WTC11 (cell line): Measurements from ENCODE around the gene MACROD2. TPM values are rescaled to one million over a fixed set of nuclear protein-coding genes. Genes with fewer than 3 reads are reported as not detected.

Experiments
- CBFB ChIP-seq: sonication (generic); formaldehyde crosslinking; IDR thresholded peaks from 2 replicates; pipeline ENCODE4 v1.8.1; 2022; ENCODE audit warnings: mild to moderate bottlenecking, low read depth, missing genetic modification reagents
- CREM ChIP-seq: sonication (generic); formaldehyde crosslinking; IDR thresholded peaks from 2 replicates; pipeline ENCODE4 v1.8.1; 2022; ENCODE audit warnings: mild to moderate bottlenecking, missing genetic modification reagents, moderate library complexity
- FOXP1 ChIP-seq: sonication (generic); formaldehyde crosslinking; IDR thresholded peaks from 2 replicates; pipeline ENCODE4 v1.8.0; 2022; ENCODE audit warnings: missing genetic modification reagents, mild to moderate bottlenecking, moderate library complexity, borderline replicate concordance
- NFE2L1 ChIP-seq: sonication (generic); formaldehyde crosslinking; IDR thresholded peaks from 2 replicates; pipeline ENCODE4 v1.8.1; 2023; ENCODE audit warnings: missing genetic modification reagents
- NFYB ChIP-seq: sonication (generic); formaldehyde crosslinking; conservative IDR thresholded peaks from 2 replicates; pipeline ENCODE4 v1.8.0; 2022; ENCODE audit warnings: low read depth, missing genetic modification reagents
- NR1H2 ChIP-seq: sonication (generic); formaldehyde crosslinking; IDR thresholded peaks from 2 replicates; pipeline ENCODE4 v1.9.0; 2021; ENCODE audit warnings: mild to moderate bottlenecking, moderate library complexity, missing genetic modification reagents
- NR3C1 ChIP-seq: sonication (generic); formaldehyde crosslinking; conservative IDR thresholded peaks from 2 replicates; pipeline ENCODE4 v1.8.1; 2023; ENCODE audit warnings: low read depth, mild to moderate bottlenecking, missing genetic modification reagents
- SOX15 ChIP-seq: fragments of 250-450 bp; sonication (Bioruptor Pico); IDR thresholded peaks from 2 replicates; pipeline ENCODE4 v1.9.0; 2021; ENCODE audit warnings: mild to moderate bottlenecking
- TCF7 ChIP-seq: sonication (generic); formaldehyde crosslinking; IDR thresholded peaks from 2 replicates; pipeline ENCODE4 v1.8.0; 2022; ENCODE audit warnings: mild to moderate bottlenecking, low read depth, missing genetic modification reagents, moderate library complexity
- ZBTB21 ChIP-seq: sonication (generic); formaldehyde crosslinking; IDR thresholded peaks from 2 replicates; pipeline ENCODE4 v1.8.1; 2023; ENCODE audit warnings: mild to moderate bottlenecking, missing genetic modification reagents, borderline replicate concordance
- ZNF232 ChIP-seq: sonication (generic); formaldehyde crosslinking; IDR thresholded peaks from 2 replicates; pipeline ENCODE4 v1.8.0; 2022; ENCODE audit warnings: mild to moderate bottlenecking, missing genetic modification reagents
- ZNF416 ChIP-seq: fragments of 250-450 bp; sonication (Bioruptor Pico); IDR thresholded peaks from 2 replicates; pipeline ENCODE4 v1.9.0; 2021; ENCODE audit warnings: mild to moderate bottlenecking, inconsistent platforms
- ZNF671 ChIP-seq: fragments of 250-450 bp; sonication (Bioruptor Pico); IDR thresholded peaks from 2 replicates; pipeline ENCODE4 v1.8.0; 2021; ENCODE audit warnings: mild to moderate bottlenecking
- total RNA-seq: library from RNA; stranded (reverse); gene quantifications from 3 replicates; pipeline ENCODE4 v1.2.3, GENCODE V29; 2021
- TF ChIP-seq, protein P1 (sequence below): sonication (generic); formaldehyde crosslinking; IDR thresholded peaks from 2 replicates; pipeline ENCODE4 v1.8.1; 2022; ENCODE audit warnings: mild to moderate bottlenecking, missing genetic modification reagents, moderate library complexity, borderline replicate concordance
- TF ChIP-seq, protein P2 (sequence below): sonication (generic); formaldehyde crosslinking; IDR thresholded peaks from 2 replicates; pipeline ENCODE4 v1.8.1; 2023; ENCODE audit warnings: mild to moderate bottlenecking, missing genetic modification reagents, moderate library complexity
- TF ChIP-seq, protein P3 (sequence below): sonication (generic); formaldehyde crosslinking; conservative IDR thresholded peaks from 2 replicates; pipeline ENCODE4 v1.8.1; 2023; ENCODE audit warnings: mild to moderate bottlenecking, low read depth, missing genetic modification reagents, moderate library complexity
- TF ChIP-seq, protein P4 (sequence below): sonication (generic); formaldehyde crosslinking; IDR thresholded peaks from 2 replicates; pipeline ENCODE4 v1.8.0; 2022; ENCODE audit warnings: missing genetic modification reagents
- TF ChIP-seq, protein P5 (sequence below): sonication (generic); formaldehyde crosslinking; IDR thresholded peaks from 2 replicates; pipeline ENCODE4 v1.8.0; 2022; ENCODE audit warnings: mild to moderate bottlenecking, missing genetic modification reagents
- TF ChIP-seq, protein P6 (sequence below): fragments of 250-450 bp; sonication (Bioruptor Pico); IDR thresholded peaks from 2 replicates; pipeline ENCODE4 v1.9.0; 2021; ENCODE audit warnings: mild to moderate bottlenecking

The MACROD2 gene
- total RNA-seq, 1 experiment from 2014 or later = 4.1 TPM

DNA sequence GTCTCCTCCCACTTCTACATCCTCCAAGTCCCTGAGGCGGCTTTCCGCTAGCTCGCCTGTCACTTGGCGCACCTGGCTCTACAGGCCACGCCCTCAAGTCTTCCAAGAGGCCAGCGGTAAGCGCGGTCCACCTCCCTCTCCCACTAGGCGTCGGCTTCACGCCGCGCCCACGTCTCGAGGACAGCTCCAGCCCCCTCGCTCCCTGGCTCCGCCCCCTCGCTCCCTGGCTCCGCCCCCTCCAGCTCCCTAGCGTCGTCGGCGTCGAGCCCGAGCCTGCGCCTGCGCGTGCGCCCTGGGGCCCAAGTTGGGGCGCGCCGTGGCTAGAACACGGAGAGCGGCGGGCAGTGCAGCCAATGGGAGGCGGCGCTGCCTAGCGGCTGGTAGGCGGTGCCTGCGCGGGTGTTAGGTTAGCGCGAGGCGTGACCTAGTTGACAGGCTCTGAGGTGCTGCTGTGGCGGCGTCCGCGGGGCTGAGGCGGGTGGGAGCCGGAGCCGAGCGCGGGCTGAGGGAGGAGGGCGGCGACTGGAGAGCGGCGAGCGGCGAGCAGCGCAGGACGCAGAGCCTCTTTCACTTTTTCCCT is at the start of gene MACROD2 (continued):
- TF ChIP-seq, protein P1, sequence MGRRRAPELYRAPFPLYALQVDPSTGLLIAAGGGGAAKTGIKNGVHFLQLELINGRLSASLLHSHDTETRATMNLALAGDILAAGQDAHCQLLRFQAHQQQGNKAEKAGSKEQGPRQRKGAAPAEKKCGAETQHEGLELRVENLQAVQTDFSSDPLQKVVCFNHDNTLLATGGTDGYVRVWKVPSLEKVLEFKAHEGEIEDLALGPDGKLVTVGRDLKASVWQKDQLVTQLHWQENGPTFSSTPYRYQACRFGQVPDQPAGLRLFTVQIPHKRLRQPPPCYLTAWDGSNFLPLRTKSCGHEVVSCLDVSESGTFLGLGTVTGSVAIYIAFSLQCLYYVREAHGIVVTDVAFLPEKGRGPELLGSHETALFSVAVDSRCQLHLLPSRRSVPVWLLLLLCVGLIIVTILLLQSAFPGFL (CRISPR knock-in tag) = no peak
- TF ChIP-seq NFYB (CRISPR knock-in tag) (peak; percentile 87), NR1H2 (CRISPR knock-in tag) (no peak), NR3C1 (CRISPR knock-in tag) (no peak), FOXP1 (CRISPR knock-in tag) (peak; percentile 47; the same call in 1 of the 2 replicates), NFE2L1 (CRISPR knock-in tag) (peak; percentile 65; the same call in 1 of the 2 replicates), ZBTB21 (CRISPR knock-in tag) (peak; percentile 48; the same call in 1 of the 2 replicates), ZNF232 (CRISPR knock-in tag) (peak; percentile 65; the same call in 1 of the 2 replicates), CREM (CRISPR knock-in tag) (peak; percentile 36; the same call in 1 of the 2 replicates), SOX15 (no peak), TCF7 (no peak), ZNF671 (CRISPR knock-in tag) (no peak), ZNF416 (CRISPR knock-in tag) (no peak), CBFB (CRISPR knock-in tag) (0 out of 2 replicates have a peak, but pooled peaks have one; percentile 16)
- TF ChIP-seq, protein P2, sequence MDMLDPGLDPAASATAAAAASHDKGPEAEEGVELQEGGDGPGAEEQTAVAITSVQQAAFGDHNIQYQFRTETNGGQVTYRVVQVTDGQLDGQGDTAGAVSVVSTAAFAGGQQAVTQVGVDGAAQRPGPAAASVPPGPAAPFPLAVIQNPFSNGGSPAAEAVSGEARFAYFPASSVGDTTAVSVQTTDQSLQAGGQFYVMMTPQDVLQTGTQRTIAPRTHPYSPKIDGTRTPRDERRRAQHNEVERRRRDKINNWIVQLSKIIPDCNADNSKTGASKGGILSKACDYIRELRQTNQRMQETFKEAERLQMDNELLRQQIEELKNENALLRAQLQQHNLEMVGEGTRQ (CRISPR knock-in tag) = 0 out of 2 replicates have a peak, but pooled peaks have one; percentile 25
- TF ChIP-seq, protein P3, sequence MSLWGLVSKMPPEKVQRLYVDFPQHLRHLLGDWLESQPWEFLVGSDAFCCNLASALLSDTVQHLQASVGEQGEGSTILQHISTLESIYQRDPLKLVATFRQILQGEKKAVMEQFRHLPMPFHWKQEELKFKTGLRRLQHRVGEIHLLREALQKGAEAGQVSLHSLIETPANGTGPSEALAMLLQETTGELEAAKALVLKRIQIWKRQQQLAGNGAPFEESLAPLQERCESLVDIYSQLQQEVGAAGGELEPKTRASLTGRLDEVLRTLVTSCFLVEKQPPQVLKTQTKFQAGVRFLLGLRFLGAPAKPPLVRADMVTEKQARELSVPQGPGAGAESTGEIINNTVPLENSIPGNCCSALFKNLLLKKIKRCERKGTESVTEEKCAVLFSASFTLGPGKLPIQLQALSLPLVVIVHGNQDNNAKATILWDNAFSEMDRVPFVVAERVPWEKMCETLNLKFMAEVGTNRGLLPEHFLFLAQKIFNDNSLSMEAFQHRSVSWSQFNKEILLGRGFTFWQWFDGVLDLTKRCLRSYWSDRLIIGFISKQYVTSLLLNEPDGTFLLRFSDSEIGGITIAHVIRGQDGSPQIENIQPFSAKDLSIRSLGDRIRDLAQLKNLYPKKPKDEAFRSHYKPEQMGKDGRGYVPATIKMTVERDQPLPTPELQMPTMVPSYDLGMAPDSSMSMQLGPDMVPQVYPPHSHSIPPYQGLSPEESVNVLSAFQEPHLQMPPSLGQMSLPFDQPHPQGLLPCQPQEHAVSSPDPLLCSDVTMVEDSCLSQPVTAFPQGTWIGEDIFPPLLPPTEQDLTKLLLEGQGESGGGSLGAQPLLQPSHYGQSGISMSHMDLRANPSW (CRISPR knock-in tag) = no peak
- TF ChIP-seq, protein P4, sequence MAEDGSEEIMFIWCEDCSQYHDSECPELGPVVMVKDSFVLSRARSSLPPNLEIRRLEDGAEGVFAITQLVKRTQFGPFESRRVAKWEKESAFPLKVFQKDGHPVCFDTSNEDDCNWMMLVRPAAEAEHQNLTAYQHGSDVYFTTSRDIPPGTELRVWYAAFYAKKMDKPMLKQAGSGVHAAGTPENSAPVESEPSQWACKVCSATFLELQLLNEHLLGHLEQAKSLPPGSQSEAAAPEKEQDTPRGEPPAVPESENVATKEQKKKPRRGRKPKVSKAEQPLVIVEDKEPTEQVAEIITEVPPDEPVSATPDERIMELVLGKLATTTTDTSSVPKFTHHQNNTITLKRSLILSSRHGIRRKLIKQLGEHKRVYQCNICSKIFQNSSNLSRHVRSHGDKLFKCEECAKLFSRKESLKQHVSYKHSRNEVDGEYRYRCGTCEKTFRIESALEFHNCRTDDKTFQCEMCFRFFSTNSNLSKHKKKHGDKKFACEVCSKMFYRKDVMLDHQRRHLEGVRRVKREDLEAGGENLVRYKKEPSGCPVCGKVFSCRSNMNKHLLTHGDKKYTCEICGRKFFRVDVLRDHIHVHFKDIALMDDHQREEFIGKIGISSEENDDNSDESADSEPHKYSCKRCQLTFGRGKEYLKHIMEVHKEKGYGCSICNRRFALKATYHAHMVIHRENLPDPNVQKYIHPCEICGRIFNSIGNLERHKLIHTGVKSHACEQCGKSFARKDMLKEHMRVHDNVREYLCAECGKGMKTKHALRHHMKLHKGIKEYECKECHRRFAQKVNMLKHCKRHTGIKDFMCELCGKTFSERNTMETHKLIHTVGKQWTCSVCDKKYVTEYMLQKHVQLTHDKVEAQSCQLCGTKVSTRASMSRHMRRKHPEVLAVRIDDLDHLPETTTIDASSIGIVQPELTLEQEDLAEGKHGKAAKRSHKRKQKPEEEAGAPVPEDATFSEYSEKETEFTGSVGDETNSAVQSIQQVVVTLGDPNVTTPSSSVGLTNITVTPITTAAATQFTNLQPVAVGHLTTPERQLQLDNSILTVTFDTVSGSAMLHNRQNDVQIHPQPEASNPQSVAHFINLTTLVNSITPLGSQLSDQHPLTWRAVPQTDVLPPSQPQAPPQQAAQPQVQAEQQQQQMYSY (CRISPR knock-in tag) = no peak
- TF ChIP-seq, protein P5, sequence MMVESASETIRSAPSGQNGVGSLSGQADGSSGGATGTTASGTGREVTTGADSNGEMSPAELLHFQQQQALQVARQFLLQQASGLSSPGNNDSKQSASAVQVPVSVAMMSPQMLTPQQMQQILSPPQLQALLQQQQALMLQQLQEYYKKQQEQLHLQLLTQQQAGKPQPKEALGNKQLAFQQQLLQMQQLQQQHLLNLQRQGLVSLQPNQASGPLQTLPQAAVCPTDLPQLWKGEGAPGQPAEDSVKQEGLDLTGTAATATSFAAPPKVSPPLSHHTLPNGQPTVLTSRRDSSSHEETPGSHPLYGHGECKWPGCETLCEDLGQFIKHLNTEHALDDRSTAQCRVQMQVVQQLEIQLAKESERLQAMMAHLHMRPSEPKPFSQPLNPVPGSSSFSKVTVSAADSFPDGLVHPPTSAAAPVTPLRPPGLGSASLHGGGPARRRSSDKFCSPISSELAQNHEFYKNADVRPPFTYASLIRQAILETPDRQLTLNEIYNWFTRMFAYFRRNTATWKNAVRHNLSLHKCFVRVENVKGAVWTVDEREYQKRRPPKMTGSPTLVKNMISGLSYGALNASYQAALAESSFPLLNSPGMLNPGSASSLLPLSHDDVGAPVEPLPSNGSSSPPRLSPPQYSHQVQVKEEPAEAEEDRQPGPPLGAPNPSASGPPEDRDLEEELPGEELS = peak; percentile 63
- TF ChIP-seq, protein P6, sequence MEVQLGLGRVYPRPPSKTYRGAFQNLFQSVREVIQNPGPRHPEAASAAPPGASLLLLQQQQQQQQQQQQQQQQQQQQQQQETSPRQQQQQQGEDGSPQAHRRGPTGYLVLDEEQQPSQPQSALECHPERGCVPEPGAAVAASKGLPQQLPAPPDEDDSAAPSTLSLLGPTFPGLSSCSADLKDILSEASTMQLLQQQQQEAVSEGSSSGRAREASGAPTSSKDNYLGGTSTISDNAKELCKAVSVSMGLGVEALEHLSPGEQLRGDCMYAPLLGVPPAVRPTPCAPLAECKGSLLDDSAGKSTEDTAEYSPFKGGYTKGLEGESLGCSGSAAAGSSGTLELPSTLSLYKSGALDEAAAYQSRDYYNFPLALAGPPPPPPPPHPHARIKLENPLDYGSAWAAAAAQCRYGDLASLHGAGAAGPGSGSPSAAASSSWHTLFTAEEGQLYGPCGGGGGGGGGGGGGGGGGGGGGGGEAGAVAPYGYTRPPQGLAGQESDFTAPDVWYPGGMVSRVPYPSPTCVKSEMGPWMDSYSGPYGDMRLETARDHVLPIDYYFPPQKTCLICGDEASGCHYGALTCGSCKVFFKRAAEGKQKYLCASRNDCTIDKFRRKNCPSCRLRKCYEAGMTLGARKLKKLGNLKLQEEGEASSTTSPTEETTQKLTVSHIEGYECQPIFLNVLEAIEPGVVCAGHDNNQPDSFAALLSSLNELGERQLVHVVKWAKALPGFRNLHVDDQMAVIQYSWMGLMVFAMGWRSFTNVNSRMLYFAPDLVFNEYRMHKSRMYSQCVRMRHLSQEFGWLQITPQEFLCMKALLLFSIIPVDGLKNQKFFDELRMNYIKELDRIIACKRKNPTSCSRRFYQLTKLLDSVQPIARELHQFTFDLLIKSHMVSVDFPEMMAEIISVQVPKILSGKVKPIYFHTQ (CRISPR knock-in tag) = no peak
